PC-9 (cell line): ENCODE results near the gene GABARAP. TPM values are rescaled to one million over a fixed set of nuclear protein-coding genes. Genes with fewer than 3 reads are reported as not detected.

ENCODE experiments used
- BruUV-seq: library from RNA; stranded (reverse); fragments of 400-500 nt; replicated peaks from 2 replicates; lab custom pipeline; 2021; lab: Mats Ljungman, UMichigan
- CTCF ChIA-PET: fragments of 300-600 bp; sonication (Branson Sonifier 250); formaldehyde crosslinking; loops from one replicate; lab custom pipeline; 2022; ENCODE audit warnings: antibody characterized with exemption; lab: Charles Lee
- POLR2A ChIA-PET: fragments of 300-600 bp; sonication (Branson Sonifier 250); formaldehyde crosslinking; loops from one replicate; lab custom pipeline; 2022; ENCODE audit warnings: antibody characterized with exemption; ENCODE audit not compliant: unreplicated experiment; lab: Charles Lee
- DNase-seq, 2 experiments: peaks; one replicate each; pipeline versions ENCODE4 v3.0.0 to v3.0.0-alpha.2; 2015 to 2022; ENCODE audit warnings: mixed read lengths in 1 of 2
- H2AFZ ChIP-seq: fragments of 200-600 bp; sonication (generic); 2 replicates; pipeline ENCODE4 v1.8.1; 2017; ENCODE audit warnings: antibody characterized with exemption
- H3F3A ChIP-seq: fragments of 200-600 bp; sonication (generic); 2 replicates; pipeline ENCODE4 v1.8.1; 2017; ENCODE audit warnings: antibody characterized with exemption, mild to moderate bottlenecking, low read depth; ENCODE audit not compliant: insufficient read depth
- H3K27ac ChIP-seq: fragments of 200-600 bp; sonication (generic); 2 replicates; pipeline ENCODE4 v1.6.1; 2016; ENCODE audit warnings: mixed run types
- H3K27me3 ChIP-seq: fragments of 200-600 bp; sonication (generic); 2 replicates; pipeline ENCODE4 v1.6.1; 2016; ENCODE audit warnings: low read depth, mixed run types; ENCODE audit not compliant: insufficient read depth
- H3K36me3 ChIP-seq: fragments of 200-600 bp; sonication (generic); 2 replicates; pipeline ENCODE4 v1.6.1; 2016; ENCODE audit warnings: low read depth, mixed run types
- H3K4me1 ChIP-seq: fragments of 200-600 bp; sonication (generic); replicated peaks from 2 replicates; pipeline ENCODE4 v1.6.1; 2016; ENCODE audit warnings: mixed run types; ENCODE audit not compliant: insufficient read depth
- H3K4me2 ChIP-seq: fragments of 200-600 bp; sonication (generic); 2 replicates; pipeline ENCODE4 v1.6.1; 2017; ENCODE audit warnings: mixed run types
- H3K4me3 ChIP-seq: fragments of 200-600 bp; sonication (generic); 2 replicates; pipeline ENCODE4 v1.6.1; 2016; ENCODE audit warnings: mixed run types
- H3K79me2 ChIP-seq: fragments of 200-600 bp; sonication (generic); 2 replicates; pipeline ENCODE4 v1.6.1; 2017; ENCODE audit warnings: low read depth, mixed run types
- H3K9me2 ChIP-seq: fragments of 200-600 bp; sonication (generic); 2 replicates; pipeline ENCODE4 v1.8.1; 2017; ENCODE audit warnings: mild to moderate bottlenecking; ENCODE audit not compliant: insufficient read depth
- H3K9me3 ChIP-seq: fragments of 200-600 bp; sonication (generic); 2 replicates; pipeline ENCODE4 v1.8.1; 2016; ENCODE audit warnings: low read depth; ENCODE audit not compliant: insufficient read depth
- H4K20me1 ChIP-seq: fragments of 200-600 bp; sonication (generic); 2 replicates; pipeline ENCODE4 v1.8.1; 2017; ENCODE audit not compliant: insufficient read depth
- CTCF ChIP-seq: fragments of 200-600 bp; sonication (generic); conservative IDR thresholded peaks from 2 replicates; pipeline ENCODE4 v1.6.1; 2017; ENCODE audit warnings: mixed run types, antibody characterized with exemption, mild to moderate bottlenecking, moderate library complexity
- EZH2 ChIP-seq: fragments of 200-600 bp; sonication (generic); IDR thresholded peaks from 2 replicates; pipeline ENCODE4 v1.8.0; 2017; ENCODE audit warnings: antibody characterized with exemption, low read depth
- intact Hi-C: fragments of 100-400 bp; cut with micrococcal nuclease; formaldehyde crosslinking; loops from one replicate; pipeline ENCODE4 v1.10.0; 2022; ENCODE audit not compliant: unreplicated experiment
- total RNA-seq: library from RNA; stranded (reverse); gene quantifications from 2 replicates; pipeline ENCODE4 v1.2.3, GENCODE V29; 2021

Gene GABARAP
- total RNA-seq, 1 experiment from 2014 or later, result 424 TPM

- Histone ChIP-seq H3K4me3 (no peak overlapping the region), H3K27me3 (no peaks in the 10 kb centered on the region), H3K79me2 (0 out of 2 replicates have a peak, but pooled peaks cover 3% of the 10 kb centered on the region), H3F3A (peaks cover 36% of the 10 kb centered on the region), H3K4me1 (peaks cover 21% of the 10 kb centered on the region), H3K27ac (no peak overlapping the region), H3K4me2 (peak overlapping the region; percentile 71), H3K36me3 (no peaks in the 10 kb centered on the region), H3K9me2 (no peaks in the 10 kb centered on the region), H2AFZ (no peak overlapping the region), H4K20me1 (no peaks in the 10 kb centered on the region), H3K9me3 (no peaks in the 10 kb centered on the region)
- ChIA-PET CTCF (no interaction called here), POLR2A (interaction anchor here (0.5 to 0.7 kb wide), 2 partner anchors 9 to 188 kb away, joined by 4 to 5 read pairs; no protein-coding TSS in a partner anchor)
- intact Hi-C loops, result loop anchor here (1.0 to 2.0 kb wide), 2 partner anchors 46 to 168 kb away; no protein-coding TSS in a partner anchor
- TF ChIP-seq CTCF (no peak; the same call in 1 of the 2 replicates), EZH2 (no peak)
- no peak for DNase-seq
- no TSS peak for BruUV-seq
These were observed 27.1 kb downstream of the GABARAP start for GRCh38 chr17:7215136-7215638.

- ChIA-PET CTCF (interaction anchor here (0.5 to 0.8 kb wide), 7 partner anchors 16 to 606 kb away, joined by 3 to 8 read pairs (median 4); no protein-coding TSS in a partner anchor), POLR2A (interaction anchor here (0.5 to 0.7 kb wide), 3 partner anchors 169 to 344 kb away, joined by 3 to 5 read pairs (median 4); no protein-coding TSS in a partner anchor)
- peak; percentile 90 to 100 for DNase-seq
- TF ChIP-seq CTCF (peak; percentile 68), EZH2 (no peak)
- Histone ChIP-seq H3K27ac (no peak overlapping the region), H3F3A (peaks cover 29% of the 10 kb centered on the region), H3K36me3 (no peaks in the 10 kb centered on the region), H3K4me3 (peak overlapping the region; percentile 52), H3K4me2 (peak overlapping the region; percentile 71), H3K9me2 (no peaks in the 10 kb centered on the region), H3K4me1 (peaks cover 20% of the 10 kb centered on the region), H3K79me2 (0 out of 2 replicates have a peak, but pooled peaks cover 3% of the 10 kb centered on the region), H3K9me3 (no peaks in the 10 kb centered on the region), H3K27me3 (no peaks in the 10 kb centered on the region), H2AFZ (peak overlapping the region; percentile 36), H4K20me1 (no peaks in the 10 kb centered on the region)
- intact Hi-C loops, result loop anchor here (1.0 to 2.0 kb wide), 3 partner anchors 25 to 168 kb away; partner anchors contain the start of gene PHF23
- no TSS peak for BruUV-seq
These were observed 27.7 kb downstream of the GABARAP start for GRCh38 chr17:7214300-7215135.

- Histone ChIP-seq H3K27me3 (no peaks in the 10 kb centered on the region), H3K4me2 (peak overlapping the region; percentile 20; the same call in 1 of the 2 replicates), H2AFZ (no peak overlapping the region), H3K27ac (no peak overlapping the region), H3K79me2 (0 out of 2 replicates have a peak, but pooled peaks cover 3% of the 10 kb centered on the region), H3K36me3 (no peaks in the 10 kb centered on the region), H4K20me1 (no peaks in the 10 kb centered on the region), H3F3A (peaks cover 23% of the 10 kb centered on the region; the same call in 1 of the 2 replicates), H3K4me3 (peak overlapping the region; percentile 52; the same call in 1 of the 2 replicates), H3K4me1 (peaks cover 14% of the 10 kb centered on the region), H3K9me3 (no peaks in the 10 kb centered on the region), H3K9me2 (no peaks in the 10 kb centered on the region)
- intact Hi-C loops, result loop anchor here (1.0 to 2.0 kb wide), 2 partner anchors 25 to 167 kb away; partner anchors contain the start of gene PHF23
- POLR2A ChIA-PET, result interaction anchor here (0.6 kb wide), 1 partner anchor 168 kb away, joined by 5 read pairs; no protein-coding TSS in a partner anchor
- DNase-seq, result peak in 1 of 2 experiments; percentile 83
- CTCF ChIA-PET, result interaction anchor here (0.6 to 0.8 kb wide), 4 partner anchors 17 to 265 kb away, joined by 3 to 8 read pairs (median 4); no protein-coding TSS in a partner anchor
- BruUV-seq, result no TSS peak
- TF ChIP-seq CTCF (peak; percentile 55; the same call in 1 of the 2 replicates), EZH2 (no peak)
These were observed 28.4 kb downstream of the GABARAP start for GRCh38 chr17:7213895-7214299.
